Neural crest cell (in vitro differentiated cells): ENCODE results near the gene ZG16. TPM values are rescaled to one million over a fixed set of nuclear protein-coding genes. Genes with fewer than 3 reads are reported as not detected.
A peak's percentile ranks its signal among the peaks of the same experiment; 100 is the strongest.
"Not testable (repeated sequence)": the region's sequence is repeated elsewhere in the genome, so short reads cannot be mapped to it uniquely, and the experiment has no call there.

Experiments
- DNase-seq: peaks from one replicate; pipeline ENCODE4 v3.0.0; 2021; ENCODE audit warnings: low read depth, mixed read lengths, low spot score
- H3K27ac Mint-ChIP-seq: one replicate; pipeline ENCODE4 v1.8.0; 2021; ENCODE audit warnings: mild to moderate bottlenecking, mixed read lengths; ENCODE audit not compliant: unreplicated experiment
- H3K27me3 Mint-ChIP-seq: 2 replicates; pipeline ENCODE4 v1.8.0; 2021; ENCODE audit warnings: low read depth, mild to moderate bottlenecking, mixed read lengths
- H3K36me3 Mint-ChIP-seq: 2 replicates; pipeline ENCODE4 v1.8.0; 2021; ENCODE audit warnings: low read depth, mild to moderate bottlenecking, mixed read lengths
- H3K4me1 Mint-ChIP-seq: 2 replicates; pipeline ENCODE4 v1.8.0; 2021; ENCODE audit warnings: mixed read lengths
- H3K4me3 Mint-ChIP-seq: one replicate; pipeline ENCODE4 v1.8.0; 2021; ENCODE audit warnings: mild to moderate bottlenecking, mixed read lengths
- H3K9me3 Mint-ChIP-seq: 2 replicates; pipeline ENCODE4 v1.8.0; 2021; ENCODE audit warnings: mixed read lengths
- total RNA-seq: library from RNA; stranded (reverse); gene quantifications from 2 replicates; pipeline ENCODE4 v1.2.1, GENCODE V29; 2021
- TF ChIP-seq, protein P1 (sequence below): fragments of 200-600 bp; sonication (generic); conservative IDR thresholded peaks from 2 replicates; pipeline ENCODE4 v1.5.0; 2021; ENCODE audit warnings: antibody characterized with exemption, mild to moderate bottlenecking

Gene ZG16
- total RNA-seq, 1 donor from 2014 or later, result not detected

- H3K27me3 Mint-ChIP-seq, result no peaks in the 10 kb centered on the region
- H3K27ac Mint-ChIP-seq, result peak overlapping the region; percentile 95
- H3K4me3 Mint-ChIP-seq, result peak overlapping the region; percentile 99
- no peaks in the 10 kb centered on the region for H3K9me3 Mint-ChIP-seq
- H3K36me3 Mint-ChIP-seq, result peaks cover 11% of the 10 kb centered on the region
- TF ChIP-seq, protein P1, sequence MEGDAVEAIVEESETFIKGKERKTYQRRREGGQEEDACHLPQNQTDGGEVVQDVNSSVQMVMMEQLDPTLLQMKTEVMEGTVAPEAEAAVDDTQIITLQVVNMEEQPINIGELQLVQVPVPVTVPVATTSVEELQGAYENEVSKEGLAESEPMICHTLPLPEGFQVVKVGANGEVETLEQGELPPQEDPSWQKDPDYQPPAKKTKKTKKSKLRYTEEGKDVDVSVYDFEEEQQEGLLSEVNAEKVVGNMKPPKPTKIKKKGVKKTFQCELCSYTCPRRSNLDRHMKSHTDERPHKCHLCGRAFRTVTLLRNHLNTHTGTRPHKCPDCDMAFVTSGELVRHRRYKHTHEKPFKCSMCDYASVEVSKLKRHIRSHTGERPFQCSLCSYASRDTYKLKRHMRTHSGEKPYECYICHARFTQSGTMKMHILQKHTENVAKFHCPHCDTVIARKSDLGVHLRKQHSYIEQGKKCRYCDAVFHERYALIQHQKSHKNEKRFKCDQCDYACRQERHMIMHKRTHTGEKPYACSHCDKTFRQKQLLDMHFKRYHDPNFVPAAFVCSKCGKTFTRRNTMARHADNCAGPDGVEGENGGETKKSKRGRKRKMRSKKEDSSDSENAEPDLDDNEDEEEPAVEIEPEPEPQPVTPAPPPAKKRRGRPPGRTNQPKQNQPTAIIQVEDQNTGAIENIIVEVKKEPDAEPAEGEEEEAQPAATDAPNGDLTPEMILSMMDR, result no peak
- DNase-seq, result no peak
- peaks cover 51% of the 10 kb centered on the region for H3K4me1 Mint-ChIP-seq
Measured at GRCh38 chr16:29789775-29790182, 11.7 kb downstream of the ZG16 start.

DNA sequence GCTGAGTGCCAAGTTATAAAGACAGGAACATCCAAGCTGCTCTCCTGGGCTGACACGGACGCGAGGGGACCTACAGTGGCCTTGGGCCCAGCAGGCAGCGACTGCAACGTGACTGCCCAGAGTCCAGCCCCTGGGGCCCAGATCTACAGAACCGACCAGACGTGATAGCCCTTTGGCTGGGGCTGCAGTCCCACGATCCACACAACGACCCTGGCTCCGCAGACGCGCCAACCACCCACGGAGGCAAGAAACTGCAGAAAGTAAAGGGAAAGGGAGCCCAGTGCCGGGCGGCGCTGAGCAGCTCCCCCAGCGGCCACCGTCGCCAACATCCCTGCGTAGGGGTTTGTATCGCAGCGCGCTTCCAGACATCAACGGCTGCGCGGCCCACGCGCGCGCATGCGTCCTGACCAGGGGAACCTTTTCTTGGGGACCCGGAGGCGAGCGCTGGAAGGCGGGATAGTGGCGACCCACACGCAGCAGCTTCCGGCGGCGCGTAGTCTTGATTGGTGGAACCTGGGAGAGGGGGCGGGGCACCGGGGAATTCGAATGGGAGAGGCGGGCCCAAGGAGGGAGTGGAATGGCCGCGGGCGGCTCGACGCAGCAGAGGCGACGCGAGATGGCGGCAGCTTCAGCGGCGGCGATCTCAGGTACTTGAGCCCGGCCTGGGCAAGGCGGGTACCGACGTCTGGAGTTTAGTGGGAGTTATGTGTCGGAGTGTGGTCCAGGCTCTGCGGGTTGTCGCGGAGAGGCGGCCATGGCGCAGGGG, 12.3 kb downstream of the ZG16 start, which contains the start of gene KIF22:
TSS of gene KIF22 (plus strand) at position 569 of the 766 bp plus-strand sequence. CDS start at position 578, 9 bp downstream.
- TF ChIP-seq, protein P1, result peak; percentile 80
- Mint-ChIP-seq H3K4me3 (peak within 1 kb of the TSS; percentile 99), H3K36me3 (peaks cover 11% of the 10 kb centered on the region), H3K9me3 (no peaks in the 10 kb centered on the region), H3K27me3 (no peaks in the 10 kb centered on the region), H3K27ac (peak within 1 kb of the TSS; percentile 100), H3K4me1 (peaks cover 48% of the 10 kb centered on the region)
- DNase-seq, result peak; percentile 100

GRCh38 chr16:29790949-29791844, 13.1 kb downstream of the ZG16 start:
- Mint-ChIP-seq H3K36me3 (peaks cover 11% of the 10 kb centered on the region), H3K9me3 (no peaks in the 10 kb centered on the region), H3K4me3 (peak overlapping the region; percentile 99), H3K4me1 (peaks cover 44% of the 10 kb centered on the region), H3K27ac (peak overlapping the region; percentile 100), H3K27me3 (no peaks in the 10 kb centered on the region)
- TF ChIP-seq, protein P1, result no peak
- no peak for DNase-seq

DNA sequence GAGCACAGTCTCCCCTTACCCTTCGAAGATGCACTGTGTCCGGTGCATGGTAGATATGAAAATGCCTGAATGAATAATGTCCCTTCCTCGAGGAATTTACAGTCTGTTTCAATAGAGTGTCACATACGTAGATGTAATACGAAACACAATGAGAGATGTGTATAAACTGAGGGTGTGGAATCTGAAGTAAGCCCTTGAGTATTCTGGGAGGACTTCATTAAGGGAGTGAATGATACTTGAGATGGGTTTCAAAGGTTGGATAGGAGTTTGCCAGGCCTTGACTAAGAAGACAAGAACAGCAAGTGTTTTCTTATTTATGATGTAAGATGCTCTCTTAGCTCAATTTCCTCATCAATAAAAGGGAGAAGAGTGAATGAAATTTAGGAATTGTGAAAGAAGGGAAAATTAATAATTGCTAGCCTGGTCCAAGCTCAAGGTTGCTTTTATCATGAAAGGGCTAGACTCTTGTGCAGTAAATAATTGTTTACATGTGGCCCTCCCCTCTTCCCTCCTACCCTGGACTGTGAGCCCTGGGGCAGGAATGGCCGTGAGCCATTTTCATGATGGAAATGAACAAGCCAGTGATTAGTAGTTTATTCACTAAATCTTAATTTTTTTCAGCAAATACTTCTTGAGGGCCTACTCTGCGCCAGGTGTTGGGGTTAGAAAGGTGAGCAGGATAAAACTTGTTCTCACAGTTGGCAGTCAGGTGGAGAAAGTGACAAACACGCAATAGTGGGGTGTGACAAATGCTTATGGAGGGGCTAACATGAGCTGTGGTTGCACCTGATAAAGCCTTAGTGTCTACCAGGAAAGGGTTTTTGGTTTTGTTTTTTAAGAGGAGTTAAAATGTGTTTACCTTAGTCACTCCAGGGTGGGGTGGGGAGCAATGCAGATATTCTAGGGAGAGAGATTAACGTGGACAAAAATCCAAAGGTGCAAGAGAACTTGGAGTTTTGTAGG, 14.1 kb downstream of the ZG16 start:
- Mint-ChIP-seq H3K4me3 (peak overlapping the region; percentile 99), H3K9me3 (no peaks in the 10 kb centered on the region), H3K27me3 (no peaks in the 10 kb centered on the region), H3K27ac (peak overlapping the region; percentile 53), H3K36me3 (peaks cover 11% of the 10 kb centered on the region), H3K4me1 (peaks cover 44% of the 10 kb centered on the region)
- DNase-seq, result no peak
- TF ChIP-seq, protein P1, result no peak

GRCh38 chr16:29793153-29793552, 15.1 kb downstream of the ZG16 start:
- H3K27ac Mint-ChIP-seq, DNase-seq, H3K27me3 Mint-ChIP-seq, H3K9me3 Mint-ChIP-seq: not testable (repeated sequence)
- H3K36me3 Mint-ChIP-seq, result peaks cover 11% of the 10 kb centered on the region
- H3K4me3 Mint-ChIP-seq, result peak overlapping the region; percentile 99
- H3K4me1 Mint-ChIP-seq, result peaks cover 44% of the 10 kb centered on the region
